ENCODE results near the gene ZFP92. TPM values are rescaled to one million over a fixed set of nuclear protein-coding genes. Genes with fewer than 3 reads are reported as not detected.

ZFP92 gene
- total and polyA plus RNA-seq, 2 of the 8 experiments (the other 6 are each of a cell fraction or from before 2014, with no cell fraction given), result 0.14 to 0.41 TPM

DNA sequence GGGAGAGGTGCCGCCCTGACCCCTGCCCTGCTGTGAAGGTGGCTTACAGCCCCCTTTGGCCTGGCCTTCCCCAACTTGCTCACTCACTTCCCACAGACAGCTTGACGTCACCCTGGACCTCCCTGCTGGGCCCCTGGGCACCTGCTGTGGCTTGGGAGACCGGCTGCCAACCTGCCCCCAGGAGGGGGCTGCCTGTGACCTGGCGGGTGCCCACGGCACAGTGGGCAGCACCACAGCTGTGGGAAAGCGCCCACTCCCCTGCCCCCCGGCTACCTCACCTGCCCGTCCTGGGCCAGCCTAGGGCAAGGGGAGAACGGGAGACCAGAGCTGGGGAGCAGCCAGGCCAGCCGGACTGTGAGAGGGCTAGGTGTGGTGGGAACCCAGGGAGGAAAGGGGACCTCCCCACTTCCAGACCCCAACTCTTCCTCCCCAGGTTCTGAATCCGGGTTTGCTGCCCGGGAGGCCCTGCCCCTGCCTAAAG, 2.4 kb upstream of the ZFP92 start:
- no peak overlapping the region for H3K56ac ChIP-seq (replicated peaks; ENCODE audit: insufficient read length, low read depth, low read length)
- no peak overlapping the region for H3K4ac ChIP-seq (replicated peaks; ENCODE audit: insufficient read length, low read depth, low read length)
- H3K79me1 ChIP-seq (ENCODE audit: low read depth, low read length), result no peaks in the 10 kb centered on the region
- no peak overlapping the region for H2BK120ac ChIP-seq (replicated peaks; ENCODE audit: low read depth, low read length)
- DNase-seq (ENCODE audit: low read depth in 1 of 2, low spot score in 2 of 2) (no peak), FAIRE-seq (no peak)
- ChIA-PET POLR2A (ENCODE audit: partially characterized antibody) (no interaction called here), CTCF (ENCODE audit: partially characterized antibody) (interaction anchor here (1.0 kb wide), 1 partner anchor 9 kb away, joined by 4 read pairs; no protein-coding TSS in a partner anchor)
- no peaks in the 10 kb centered on the region for H3K36me3 ChIP-seq (ENCODE audit: control insufficient read depth in 2 of 4, insufficient read depth in 4 of 4, low read length in 3 of 4)
- no peak overlapping the region for H4K5ac ChIP-seq (ENCODE audit: insufficient read length, low read depth, low read length)
- H3K9me3 ChIP-seq (ENCODE audit: insufficient read depth in 2 of 2, low read depth in 1 of 2, low read length in 1 of 2), result no peaks in the 10 kb centered on the region
- no peak overlapping the region for H3K4me2 ChIP-seq (ENCODE audit: insufficient read depth in 1 of 2, low read depth in 2 of 2, low read length in 2 of 2)
- no peak overlapping the region for H2BK20ac ChIP-seq (ENCODE audit: low read length)
- H3K4me3 ChIP-seq (ENCODE audit: extremely low read depth in 1 of 4, insufficient read depth in 2 of 4, low read depth in 3 of 4, low read length in 4 of 4), result no peak overlapping the region
- no peak overlapping the region for H2BK15ac ChIP-seq (ENCODE audit: low read length)
- H2BK5ac ChIP-seq (ENCODE audit: low read depth, low read length), result no peak overlapping the region
- H3K79me2 ChIP-seq (ENCODE audit: control insufficient read depth in 1 of 2, insufficient read depth in 2 of 2, low read length in 2 of 2), result no peaks in the 10 kb centered on the region
- peaks cover 8 to 25% (median 16%) of the 10 kb centered on the region in 4 experiments for H3K27me3 ChIP-seq (replicated peaks in 1 of 4; ENCODE audit: control insufficient read depth in 3 of 4, extremely low read depth in 1 of 4, insufficient read depth in 3 of 4, low read length in 3 of 4)
- H4K91ac ChIP-seq (replicated peaks; ENCODE audit: insufficient read length, low read length), result no peak overlapping the region
- H3K9ac ChIP-seq (replicated peaks in 1 of 4; ENCODE audit: extremely low read depth in 1 of 4, low read depth in 3 of 4, low read length in 3 of 4), result no peak overlapping the region
- H3K23ac ChIP-seq (ENCODE audit: insufficient read length), result no peak overlapping the region
- H3K14ac ChIP-seq (ENCODE audit: insufficient read length), result no peak overlapping the region
- H4K20me1 ChIP-seq (replicated peaks in 1 of 2; ENCODE audit: control insufficient read depth in 1 of 2, insufficient read depth in 2 of 2, low read length in 2 of 2), result no peaks in the 10 kb centered on the region
- H2BK12ac ChIP-seq (ENCODE audit: low read depth, low read length), result no peak overlapping the region
- 84% methylated on average over 4 of the region's 12 CpGs; no CpG with 5 or more reads in 1 of the 2 experiments for WGBS, 2 experiments (ENCODE audit: extremely low coverage in 1 of 2, insufficient coverage in 1 of 2, insufficient read length in 1 of 2, insufficient replicate concordance in 2 of 2, low coverage in 1 of 2, low lambda C conversion rate in 2 of 2, missing lambda C conversion rate in 1 of 2)
- no peak overlapping the region for H3K27ac ChIP-seq (ENCODE audit: low read depth, low read length)
- H2AFZ ChIP-seq (ENCODE audit: low read length), result no peak overlapping the region
- no peak overlapping the region for H3K18ac ChIP-seq (ENCODE audit: extremely low read depth, low read length)
- no peaks in the 10 kb centered on the region for H3K4me1 ChIP-seq (replicated peaks in 1 of 4; ENCODE audit: control insufficient read depth in 3 of 4, insufficient read depth in 4 of 4, low read length in 3 of 4)
- H3K23me2 ChIP-seq (ENCODE audit: low read depth, low read length), result peaks cover 3% of the 10 kb centered on the region; the same call in 1 of the 2 replicates
- H4K8ac ChIP-seq (ENCODE audit: extremely low read depth, insufficient read depth, low read length), result no peak overlapping the region
- no peak overlapping the region for H2AK5ac ChIP-seq (ENCODE audit: low read depth, low read length)
- TF ChIP-seq RXRA (IDR thresholded peaks at IDR 0.05; ENCODE audit: insufficient read depth, low read depth, low read length), result no peak
- no peak for TF ChIP-seq SAP30 (IDR thresholded peaks at IDR 0.05; ENCODE audit: insufficient read depth, insufficient replicate concordance, low read length)
- no peak for TF ChIP-seq PHF8 (conservative IDR thresholded peaks at IDR 0.05; ENCODE audit: low read depth, low read length)
- TF ChIP-seq CHD1 (IDR thresholded peaks at IDR 0.05; ENCODE audit: low read depth, low read length), result no peak
- TF ChIP-seq EZH2 (IDR thresholded peaks at IDR 0.05; ENCODE audit: low read depth, low read length, severe bottlenecking), result no peak
- TF ChIP-seq CTBP2 (IDR thresholded peaks at IDR 0.05; ENCODE audit: borderline replicate concordance, insufficient read depth, insufficient read length, low read length), result no peak
- no peak for TF ChIP-seq TEAD4 (IDR thresholded peaks at IDR 0.05; ENCODE audit: low read depth, low read length)
- TF ChIP-seq RFX5 (IDR thresholded peaks at IDR 0.05; ENCODE audit: borderline replicate concordance, low read depth, low read length), result no peak
- TF ChIP-seq CBX8 (IDR thresholded peaks at IDR 0.05; ENCODE audit: borderline replicate concordance, low read depth, low read length), result no peak
- TF ChIP-seq, protein P1, sequence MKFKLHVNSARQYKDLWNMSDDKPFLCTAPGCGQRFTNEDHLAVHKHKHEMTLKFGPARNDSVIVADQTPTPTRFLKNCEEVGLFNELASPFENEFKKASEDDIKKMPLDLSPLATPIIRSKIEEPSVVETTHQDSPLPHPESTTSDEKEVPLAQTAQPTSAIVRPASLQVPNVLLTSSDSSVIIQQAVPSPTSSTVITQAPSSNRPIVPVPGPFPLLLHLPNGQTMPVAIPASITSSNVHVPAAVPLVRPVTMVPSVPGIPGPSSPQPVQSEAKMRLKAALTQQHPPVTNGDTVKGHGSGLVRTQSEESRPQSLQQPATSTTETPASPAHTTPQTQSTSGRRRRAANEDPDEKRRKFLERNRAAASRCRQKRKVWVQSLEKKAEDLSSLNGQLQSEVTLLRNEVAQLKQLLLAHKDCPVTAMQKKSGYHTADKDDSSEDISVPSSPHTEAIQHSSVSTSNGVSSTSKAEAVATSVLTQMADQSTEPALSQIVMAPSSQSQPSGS (IDR thresholded peaks at IDR 0.05; ENCODE audit: low read length), result no peak
- no peak for TF ChIP-seq RAD21 (IDR thresholded peaks at IDR 0.05 in 1 of 2, conservative IDR thresholded peaks at IDR 0.05 in 1 of 2; ENCODE audit: low read depth in 2 of 2, low read length in 2 of 2)

Data from H1 (cell line).